ENCODE measurements around the gene RPUSD1.

Gene RPUSD1

DNA sequence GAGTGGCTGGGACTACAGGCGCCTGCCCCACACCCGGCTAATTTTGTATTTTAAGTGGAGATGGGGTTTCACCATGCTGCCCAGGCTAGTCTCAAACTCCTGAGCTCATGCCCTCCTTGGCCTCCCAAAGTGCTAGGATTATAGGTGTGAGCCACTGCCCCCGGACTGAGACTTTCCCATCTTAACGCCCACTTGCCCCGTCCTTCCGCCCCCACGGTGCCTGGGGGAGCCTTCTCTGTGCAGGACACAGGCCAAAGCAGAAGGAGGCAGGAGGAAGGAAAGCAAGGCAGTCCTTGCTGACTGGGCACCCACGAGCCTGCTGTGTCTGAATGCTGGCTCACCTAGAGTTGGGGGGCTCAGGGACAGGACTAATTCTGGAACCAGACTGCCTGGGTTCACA is 30.0 kb upstream of the RPUSD1 start:
- no peak for DNase-seq

DNA sequence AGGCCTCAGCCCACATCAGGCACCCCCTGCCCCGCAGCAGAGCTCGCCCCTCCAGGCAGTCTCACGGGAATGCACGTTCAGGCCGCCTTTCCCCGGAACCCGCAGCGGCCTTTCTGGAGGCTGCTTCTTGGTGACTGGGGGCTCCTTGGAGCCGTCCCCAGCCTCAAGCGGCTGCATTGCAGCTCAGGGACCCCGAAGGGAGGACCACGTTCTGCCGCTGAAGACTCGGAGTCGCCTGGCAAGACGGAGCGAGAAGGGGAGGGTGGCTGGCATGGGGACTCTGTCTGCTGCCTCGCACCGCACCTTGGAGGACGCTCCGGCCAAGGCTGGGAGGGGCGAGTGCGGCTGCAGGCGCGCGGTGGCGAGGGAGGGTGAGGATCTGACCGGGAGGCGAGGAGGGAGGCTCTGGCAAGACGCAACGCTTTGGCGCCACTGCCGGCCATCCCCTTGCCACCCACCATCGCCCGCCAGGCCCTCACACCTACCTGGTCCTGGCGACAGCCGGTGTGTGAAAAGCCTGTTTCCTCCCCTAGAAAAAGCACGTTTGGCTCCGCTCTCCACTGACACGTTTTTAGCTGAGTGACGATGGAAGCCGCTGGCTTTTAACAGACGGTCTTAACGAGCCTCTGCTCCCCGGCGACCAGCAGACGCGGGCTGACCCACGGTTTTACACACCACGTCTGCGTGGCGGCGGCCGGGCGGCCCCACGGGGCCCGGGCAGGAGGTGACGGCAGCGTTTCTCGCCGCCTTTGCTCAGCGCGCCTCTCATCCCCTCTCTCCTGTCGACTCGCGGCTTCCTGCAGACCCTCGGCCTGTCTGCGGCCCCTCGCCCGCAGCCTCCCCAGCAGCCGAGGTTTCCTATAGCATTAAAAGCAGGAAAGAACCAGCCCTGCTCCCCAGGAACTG is 29.1 kb upstream of the RPUSD1 start:
- no peak for DNase-seq

DNA sequence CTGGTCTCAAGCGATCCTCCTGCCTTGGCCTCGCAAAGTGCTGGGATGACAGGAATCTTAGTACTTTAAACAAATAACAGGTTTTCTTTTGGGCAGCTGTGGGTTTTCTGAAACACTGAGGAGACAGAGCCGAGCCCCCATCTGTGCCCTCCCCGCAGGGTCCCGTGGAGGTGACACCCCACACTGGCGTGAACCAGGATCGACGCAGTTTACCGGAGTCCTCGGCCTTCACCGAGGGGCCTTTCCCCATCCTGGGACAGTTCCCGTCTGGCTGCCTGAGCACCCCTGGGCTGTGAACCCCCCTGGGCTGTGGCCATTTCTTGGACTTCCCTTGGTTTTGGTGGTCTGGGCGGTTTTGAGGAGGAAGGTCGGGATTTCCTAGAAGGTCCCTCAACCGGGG is 27.7 kb upstream of the RPUSD1 start:
- no peak for DNase-seq

DNA sequence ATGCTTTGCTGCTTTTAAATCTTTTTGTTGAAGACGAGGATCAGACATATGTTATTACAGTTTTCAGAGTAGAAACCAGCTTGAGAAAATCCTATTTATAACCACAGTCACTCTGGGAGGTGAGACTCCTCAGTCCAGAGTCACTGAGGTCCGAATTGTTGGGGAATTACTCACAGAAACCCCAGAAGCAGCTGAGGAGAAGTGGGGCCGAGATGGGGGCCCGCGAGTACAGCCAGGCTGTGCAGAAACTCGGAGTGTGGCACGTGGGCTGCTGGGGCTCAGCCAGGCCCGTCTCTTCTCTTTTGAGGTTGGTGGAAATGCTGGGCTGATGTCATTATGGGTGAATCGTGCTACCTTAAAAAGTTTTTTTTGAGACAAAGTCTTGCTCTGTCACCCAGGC is 26.8 kb upstream of the RPUSD1 start:
- no peak for DNase-seq

DNA sequence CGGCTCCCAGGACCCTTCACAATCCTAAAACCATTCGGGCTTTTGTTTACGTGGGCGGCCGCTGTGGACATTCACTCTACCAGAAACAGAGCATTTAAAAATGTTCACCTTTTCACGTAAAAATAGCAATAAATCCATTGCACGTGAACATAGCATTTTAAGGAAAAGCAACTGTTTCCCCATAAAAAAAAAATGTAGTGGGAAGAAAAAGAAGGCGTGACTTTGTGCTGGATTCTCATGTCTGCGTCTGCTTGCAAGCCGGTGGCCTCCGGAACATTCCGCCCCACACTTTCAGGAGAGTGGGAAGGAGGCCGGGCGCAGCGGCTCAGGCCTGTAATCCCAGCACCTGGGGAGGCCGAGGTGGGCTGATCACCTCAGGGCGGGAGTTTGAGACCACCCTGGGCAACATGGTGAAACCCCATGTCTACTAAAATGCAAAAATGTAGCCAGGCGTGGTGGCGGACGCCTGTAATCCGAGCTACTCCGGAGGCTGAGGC is 25.8 kb upstream of the RPUSD1 start:
- no peak for DNase-seq

DNA sequence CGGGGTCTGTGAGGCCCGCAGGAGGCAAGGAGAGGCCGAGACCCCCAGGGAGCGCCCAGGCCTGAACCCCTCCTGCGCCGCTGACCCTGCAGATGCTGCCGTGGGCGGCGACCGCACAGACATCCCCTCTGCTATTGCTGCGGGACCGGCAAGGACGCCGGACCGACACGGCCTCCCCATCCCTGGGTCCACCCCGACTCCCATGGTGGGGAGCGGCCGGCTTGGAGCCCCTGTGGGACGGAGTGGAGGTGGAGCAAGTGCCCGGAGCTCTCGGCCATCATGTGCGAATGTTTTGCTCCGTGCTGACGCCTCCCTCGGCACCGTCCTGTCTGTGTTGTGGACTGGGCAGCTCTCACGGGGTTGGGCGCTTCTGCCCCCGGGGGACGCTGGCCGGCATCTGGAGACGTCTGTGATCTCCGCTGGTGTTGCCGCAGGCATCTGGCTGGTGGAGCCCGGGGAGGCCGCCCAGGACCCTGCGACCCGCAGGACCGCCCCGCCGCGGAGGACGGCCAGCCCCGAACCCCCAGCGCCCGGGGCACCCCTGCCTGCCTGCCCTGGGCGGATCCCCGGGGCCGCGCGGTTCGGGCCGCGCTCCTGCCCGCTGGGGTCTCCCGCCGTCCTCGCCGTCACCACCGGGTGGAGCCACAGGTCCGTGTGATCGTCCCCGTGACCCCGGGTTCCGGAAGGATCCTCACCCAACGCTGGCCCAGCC is 25.2 kb upstream of the RPUSD1 start:
- peak; percentile 70 for DNase-seq

DNA sequence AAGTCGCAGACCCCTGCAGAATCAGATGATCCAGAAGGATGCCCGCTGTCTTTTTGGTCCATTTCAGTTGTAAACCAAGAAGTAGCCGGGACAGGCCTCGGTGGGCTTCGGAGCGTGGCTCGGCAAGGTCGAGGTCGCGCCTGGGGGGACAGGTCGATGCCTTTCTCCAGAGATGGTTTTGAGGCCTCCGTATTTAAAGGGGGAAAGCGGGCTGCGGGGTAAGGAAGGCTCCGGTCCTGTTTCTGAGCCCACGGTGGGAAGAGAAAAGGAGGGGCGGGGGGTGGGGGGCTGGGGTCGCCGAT is 19.9 kb upstream of the RPUSD1 start:
- DNase-seq: no peak

DNA sequence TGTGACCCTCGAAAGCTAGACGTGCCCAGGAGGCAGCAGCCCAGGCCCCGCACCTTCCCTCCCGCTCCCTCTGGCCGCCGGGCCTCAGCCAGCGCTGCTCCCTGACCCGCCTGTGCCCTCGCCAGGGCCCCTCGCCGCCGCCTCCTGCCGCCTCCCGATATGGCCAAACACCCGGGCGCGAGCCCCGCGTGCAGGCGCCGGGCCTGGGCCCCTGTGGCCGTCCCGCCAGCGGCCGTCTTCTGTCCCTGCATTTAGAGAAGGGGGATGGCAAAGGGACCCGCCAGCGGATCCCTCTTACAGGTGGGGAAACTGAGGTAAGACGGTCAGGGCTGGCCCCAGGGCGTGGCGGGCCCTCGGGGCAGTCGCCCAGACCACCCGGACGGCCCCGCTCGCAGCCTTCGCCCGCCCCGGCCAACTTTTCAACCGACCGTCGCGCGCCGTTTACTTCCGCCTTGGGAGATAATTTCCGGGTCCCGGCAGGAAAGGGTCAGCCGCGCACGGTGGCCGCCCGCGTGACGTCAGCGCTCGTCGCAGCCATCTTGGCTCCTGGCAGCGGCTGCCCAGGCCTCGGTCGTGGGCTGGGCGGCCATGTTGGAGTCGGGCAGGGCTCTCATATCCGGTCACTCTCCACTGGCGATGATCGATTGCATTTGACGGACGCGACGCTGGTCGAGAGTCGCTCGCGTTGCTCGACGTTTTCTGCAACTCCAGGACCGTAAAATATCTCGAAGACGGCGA is 19.3 kb upstream of the RPUSD1 start:
- peak; percentile 96 for DNase-seq

DNA sequence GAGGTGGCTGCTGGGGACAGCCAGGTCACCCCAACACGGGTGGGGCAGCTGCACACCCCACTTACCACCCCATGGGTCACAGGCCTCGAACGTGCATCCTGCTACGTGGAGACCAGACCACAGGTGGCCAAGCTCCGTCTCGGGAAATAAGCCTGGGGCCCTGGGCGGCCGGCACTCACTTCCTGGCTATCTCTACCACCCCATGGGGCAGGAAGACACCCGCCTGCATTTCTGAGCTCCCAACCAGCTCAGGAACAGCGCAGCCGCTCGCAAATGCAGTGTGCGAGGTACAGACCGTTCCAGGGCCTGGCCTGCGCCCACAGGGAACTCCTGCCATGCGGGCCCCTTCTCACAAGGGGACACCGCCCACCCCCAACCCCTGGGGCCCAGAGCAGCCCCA is 17.3 kb upstream of the RPUSD1 start:
- no peak for DNase-seq

DNA sequence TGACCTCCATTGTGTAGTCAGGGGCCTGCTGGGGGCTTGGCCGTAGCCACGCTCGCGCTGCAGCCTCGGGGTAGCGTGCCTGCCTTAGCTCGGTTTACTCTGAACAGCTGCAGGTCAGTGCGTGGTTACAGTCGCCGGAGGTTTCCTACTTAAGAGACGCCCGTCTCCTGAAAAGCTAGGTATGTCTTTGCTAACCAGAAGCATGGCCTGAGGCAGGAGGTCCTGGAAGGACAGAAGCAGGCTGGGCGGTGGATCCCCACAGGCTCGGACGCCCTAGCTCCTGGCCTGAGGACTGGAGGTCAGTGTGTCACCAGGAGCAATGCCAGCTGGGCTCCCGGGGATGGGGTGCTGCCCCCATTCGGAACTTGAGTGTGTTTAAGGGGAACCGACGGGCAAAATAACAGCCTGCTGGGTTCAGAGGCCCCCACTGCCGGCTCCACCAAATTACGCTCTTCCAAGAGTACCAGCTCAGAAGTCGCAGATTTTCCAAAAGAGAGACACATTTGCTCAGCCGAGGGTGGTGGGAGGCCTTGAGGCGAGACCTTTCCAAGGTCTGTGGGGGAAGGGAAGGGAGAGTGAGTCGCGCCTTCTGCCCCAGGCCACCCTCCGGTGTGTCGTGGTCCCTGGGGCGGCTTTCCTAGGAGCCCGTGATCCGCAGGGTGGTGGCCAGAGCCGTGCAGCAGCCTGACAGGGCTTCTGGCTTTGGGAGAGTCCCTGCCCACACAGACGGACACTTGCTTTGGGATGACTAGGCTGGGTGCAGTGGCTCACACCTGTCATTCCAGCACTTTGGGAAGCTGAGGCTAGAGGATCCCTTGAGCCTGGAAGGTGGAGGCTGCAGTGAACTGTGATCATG is 16.2 kb upstream of the RPUSD1 start:
- no peak for DNase-seq

DNA sequence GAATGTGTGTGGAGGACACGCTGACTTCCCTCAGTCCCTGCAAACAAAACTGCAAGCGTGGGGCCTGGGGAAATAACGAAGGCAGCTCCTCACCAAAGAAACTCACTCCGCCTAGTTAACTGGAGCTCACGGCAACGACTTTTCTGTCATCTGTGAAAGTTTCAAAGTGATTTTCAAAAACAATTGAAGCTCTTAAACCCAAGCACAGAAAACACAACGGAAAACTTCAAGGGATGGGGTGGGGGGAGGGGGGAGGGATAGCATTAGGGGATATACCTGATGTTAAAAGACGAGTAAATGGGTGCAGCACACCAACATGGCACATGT is 15.5 kb upstream of the RPUSD1 start:
- DNase-seq: no peak

DNA sequence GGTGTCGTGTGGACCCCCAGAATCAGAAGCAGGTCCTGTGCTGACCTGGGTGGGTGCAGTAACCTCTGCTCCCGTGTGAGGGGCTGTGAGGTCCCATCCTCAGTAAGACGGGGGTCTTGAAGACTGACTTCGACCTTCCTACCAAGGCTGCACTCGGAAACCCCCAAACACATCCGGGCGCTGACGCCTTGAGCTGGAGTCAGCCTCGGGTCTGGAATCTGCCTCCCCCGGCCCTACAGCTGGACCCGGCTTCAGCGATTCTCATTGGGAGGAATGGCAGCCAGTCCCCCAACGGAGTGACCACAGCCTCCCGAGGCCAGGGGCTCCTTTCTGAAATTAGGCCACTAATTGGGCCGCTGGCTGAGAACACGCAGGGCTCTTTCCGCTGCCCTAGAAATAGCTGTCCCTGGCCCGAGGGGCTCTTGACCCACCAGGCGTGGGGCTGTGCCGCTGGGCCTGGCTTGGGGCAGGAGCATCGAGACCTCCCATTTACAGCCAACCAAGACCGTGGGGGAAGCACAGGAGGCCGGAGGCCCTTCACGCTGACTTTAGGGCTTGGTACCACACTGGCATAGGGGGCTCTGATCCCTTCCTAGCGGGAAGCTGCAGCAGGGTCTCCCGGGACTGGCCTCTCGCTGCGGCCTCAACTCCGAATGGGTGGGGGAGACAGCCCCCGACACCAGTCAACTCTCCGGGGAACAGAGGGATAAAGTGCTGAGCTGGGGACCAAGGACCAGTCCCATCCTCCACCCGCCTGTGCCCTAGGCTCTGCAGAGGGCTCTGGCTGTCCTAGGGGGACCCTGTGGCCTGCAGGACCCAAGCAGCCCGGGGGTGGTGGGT is 15.0 kb upstream of the RPUSD1 start:
- DNase-seq: no peak

DNA sequence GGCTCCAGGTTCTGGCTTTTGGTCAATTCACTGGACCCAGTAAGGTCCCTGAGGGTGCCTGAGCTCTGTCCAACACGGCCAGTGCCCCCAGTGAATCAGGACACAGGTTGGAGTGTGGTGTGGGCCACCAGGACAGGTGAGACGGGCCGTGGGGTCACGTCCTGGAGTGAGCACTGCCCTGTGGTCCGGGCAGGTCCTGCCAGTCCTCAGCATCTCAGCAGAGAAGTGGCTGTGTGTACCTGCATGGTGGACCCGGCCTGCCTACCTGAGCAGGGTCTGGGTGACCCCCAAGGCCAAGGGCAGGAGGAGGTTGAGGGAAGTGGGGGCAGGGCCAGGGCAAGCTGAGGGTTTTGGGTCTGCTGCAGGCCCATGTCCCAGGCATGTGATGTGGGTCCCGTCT is 14.3 kb upstream of the RPUSD1 start:
- DNase-seq: no peak

DNA sequence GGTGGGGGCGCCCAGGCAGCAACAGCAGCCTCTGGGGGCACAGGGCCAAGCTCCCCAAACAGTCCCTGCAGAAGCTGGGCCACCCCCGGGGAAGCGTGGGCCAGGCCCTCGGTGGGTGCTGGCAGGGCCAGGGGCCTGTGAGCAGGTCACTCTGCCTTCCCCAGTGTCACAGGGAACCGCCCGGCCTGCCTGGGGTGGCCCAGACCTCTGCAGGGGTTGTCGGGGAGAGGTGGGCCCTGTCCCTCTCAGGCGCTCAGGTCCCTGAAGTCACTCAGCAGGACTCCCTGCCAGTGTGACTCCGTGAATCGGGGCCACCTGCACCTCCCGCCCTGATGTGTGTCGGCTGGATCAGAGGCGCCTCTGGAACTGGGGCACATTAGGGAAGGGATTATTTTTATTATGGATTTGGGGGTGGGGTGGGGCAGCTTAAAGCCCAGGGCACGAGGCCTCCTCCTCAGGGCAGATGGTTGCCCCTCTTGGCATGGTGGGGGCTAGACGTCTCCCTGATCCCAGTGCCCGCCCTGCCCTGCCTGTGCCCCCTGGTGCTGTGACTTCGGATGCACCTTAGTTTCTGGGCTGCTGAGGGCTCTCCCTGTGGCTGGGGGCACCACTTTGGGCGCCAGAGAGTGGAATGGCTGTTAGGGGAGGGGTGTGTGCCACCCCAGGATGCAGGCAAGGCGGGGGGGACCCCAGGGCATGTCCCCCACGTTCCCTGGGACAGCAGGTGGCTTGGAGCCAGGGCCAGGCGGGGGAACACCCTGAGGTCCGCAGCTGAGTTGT is 13.6 kb upstream of the RPUSD1 start:
- DNase-seq: no peak

DNA sequence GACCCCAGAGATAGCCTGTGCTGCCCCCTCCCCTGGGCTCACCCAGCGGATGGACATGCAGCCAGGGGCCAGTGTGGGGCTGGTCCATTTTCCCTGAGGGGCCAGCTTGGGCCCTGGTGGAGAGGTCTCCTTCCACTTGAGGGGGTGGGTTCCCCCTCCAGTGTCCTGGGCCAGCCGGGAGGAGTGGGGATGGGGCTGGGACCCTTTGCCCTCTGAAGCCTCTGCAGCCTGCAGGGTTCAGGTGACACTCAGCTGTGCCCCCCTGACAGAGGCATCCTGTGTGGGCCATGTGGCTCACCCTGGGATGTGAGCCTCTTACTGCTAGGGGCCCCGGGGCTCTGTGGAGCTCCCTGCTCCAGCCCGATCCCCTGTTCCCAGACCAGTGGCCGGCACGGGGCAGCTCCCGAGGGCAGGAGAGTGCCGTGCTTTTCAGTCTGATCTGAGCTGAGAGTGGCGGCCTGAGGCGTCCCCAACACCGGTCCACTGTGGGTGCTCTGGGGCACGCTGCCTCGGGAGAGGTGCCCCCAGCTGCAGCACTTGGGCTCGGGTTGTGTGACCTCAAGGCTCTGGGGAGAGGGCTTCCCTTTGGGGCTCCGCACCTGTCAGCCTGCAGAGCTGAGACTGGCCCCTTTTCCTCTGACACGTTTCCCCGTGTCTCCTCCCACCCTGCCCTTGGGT is 12.8 kb upstream of the RPUSD1 start:
- no peak for DNase-seq

DNA sequence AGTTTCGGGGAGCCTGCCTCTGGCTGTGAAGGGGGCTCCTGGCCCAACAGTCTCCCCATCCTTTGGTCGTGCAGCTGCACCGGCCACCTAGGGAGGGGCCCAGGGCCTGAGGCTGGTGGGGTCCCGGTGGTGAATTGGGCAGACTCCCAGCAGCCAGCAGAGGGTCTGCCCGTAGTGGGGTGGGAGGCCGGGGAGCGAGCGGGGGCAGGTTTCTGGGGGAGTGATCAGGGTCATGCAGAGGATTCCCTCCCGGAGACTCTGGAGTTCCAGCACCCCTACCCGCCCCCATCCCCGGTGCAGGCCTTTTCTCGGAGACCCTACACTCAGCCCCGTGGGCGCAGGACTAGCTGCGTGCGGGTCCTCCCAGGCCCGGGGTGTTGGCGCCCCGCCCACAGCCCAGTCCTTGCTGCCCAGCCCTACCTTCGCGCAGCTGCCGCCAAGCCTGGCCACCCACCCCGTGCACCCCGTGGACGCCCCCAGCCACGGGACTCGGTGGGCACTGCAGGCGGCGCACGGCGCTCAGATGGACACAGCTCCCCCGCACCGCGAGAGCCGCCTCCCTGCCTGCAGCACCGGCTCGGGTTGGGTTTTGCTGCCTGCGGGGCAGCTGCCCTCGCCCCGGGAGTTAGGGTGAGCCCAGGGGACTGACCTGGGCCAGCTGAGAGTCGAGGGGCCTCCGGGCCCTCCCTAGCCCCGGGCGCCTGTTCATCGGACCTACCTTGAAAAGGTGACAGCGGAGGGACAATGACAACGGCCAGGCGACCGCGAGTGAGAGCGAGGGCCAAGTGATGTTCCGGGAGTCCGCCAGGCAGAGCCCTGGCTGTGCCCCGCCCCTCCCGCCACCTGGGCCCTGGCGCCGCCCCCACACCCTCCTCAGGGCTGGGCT is 12.0 kb upstream of the RPUSD1 start, which contains the start of gene GNG13:
GNG13 (minus strand) TSS at position 787 of the 886 bp plus-strand sequence. CDS start 1,657 bp downstream, outside the sequence.
- DNase-seq: no peak

DNA sequence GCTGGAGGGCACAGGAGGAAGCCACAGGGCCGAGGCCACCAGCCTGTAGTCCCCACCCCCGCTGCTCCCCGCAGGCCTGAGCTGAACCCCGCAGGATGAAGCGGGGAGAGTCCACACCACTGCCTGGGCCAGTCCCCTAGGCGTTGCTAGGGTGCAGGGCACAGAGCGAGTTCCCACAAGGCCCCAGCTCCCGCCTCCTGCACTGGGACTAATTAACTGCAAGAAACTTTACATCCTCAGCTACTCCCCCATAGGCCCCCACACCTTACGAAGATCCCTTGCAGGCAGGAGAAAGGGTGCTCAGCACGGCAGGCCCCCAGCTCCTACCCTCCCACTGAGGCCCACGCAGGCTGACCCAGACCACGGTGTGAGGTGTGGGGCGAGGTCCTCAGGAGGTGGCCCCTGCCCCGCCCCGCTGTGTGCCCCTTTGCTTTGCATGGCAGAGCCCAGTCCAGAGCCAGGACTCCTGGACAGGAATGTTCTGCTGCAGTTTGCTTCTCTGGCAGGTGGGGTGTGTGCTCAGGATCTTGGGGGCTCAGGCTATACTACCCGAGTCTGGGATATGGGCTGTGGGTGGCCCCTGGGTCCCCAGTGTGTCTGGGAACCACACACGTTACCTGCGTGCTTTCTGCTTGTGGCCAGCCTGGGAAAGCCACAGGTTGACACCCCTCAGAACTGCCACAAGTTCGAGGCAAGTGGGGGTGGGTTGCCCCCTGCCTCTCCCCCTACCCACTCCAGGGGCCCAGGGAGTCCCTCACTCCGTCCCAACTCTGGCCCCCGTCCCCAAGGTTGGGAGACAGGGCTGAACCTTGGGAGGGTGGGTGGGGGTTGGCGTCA is 11.1 kb upstream of the RPUSD1 start:
- DNase-seq: no peak

DNA sequence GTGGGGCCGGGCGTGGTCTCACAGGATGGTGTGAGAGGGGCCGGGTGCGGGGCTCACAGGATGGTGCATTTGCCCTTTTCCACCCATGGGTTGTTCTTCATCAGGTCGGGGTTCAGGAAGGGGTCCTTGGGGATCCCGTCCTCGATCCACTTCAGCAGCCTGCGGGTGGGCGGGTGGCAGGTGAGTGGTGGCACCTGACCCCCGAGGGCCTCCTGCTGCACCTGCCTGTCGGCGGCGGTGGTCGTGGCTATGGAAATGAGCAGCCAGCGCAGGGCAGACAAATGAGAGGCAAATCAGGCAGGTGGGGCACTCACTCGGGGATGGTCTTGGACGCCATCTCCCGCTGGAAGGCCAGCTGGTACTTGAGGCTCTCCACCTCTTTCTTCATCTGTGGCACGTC is 10.5 kb upstream of the RPUSD1 start:
- DNase-seq: no peak

All from hematopoietic multipotent progenitor cell treated with erythropoietin and hydrocortisone succinate and interleukin-3 and kit ligand, for 4 days (in vitro differentiated cells).